Amniotic epithelial cell (primary cell): Measurements from ENCODE around the gene HOXA4.

ENCODE experiments used
- DNase-seq: peaks from one replicate; pipeline ENCODE4 v3.0.0-alpha.2; 2010; ENCODE audit warnings: low read depth

HOXA4 gene

GRCh38 chr7:27158436-27159265 lies 28.1 kb upstream of the HOXA4 start:
- DNase-seq: no peak

GRCh38 chr7:27157702-27158431 lies 27.3 kb upstream of the HOXA4 start:
- DNase-seq: no peak

GRCh38 chr7:27156916-27157701 lies 26.6 kb upstream of the HOXA4 start:
- no peak for DNase-seq

- DNase-seq: no peak
Measured at GRCh38 chr7:27156508-27156898, 25.9 kb upstream of the HOXA4 start, which contains the start of gene HOXA7. Gene HOXA7 (minus strand): TSS chr7:27156675. CDS start chr7:27156545, 130 bp downstream.

GRCh38 chr7:27155816-27156507 lies 25.4 kb upstream of the HOXA4 start:
- no peak for DNase-seq

GRCh38 chr7:27154901-27155815 lies 24.6 kb upstream of the HOXA4 start:
- no peak for DNase-seq

GRCh38 chr7:27154369-27154768 lies 23.8 kb upstream of the HOXA4 start:
- DNase-seq: no peak

- no peak for DNase-seq
Measured at GRCh38 chr7:27153526-27153925, 23.0 kb upstream of the HOXA4 start.

- no peak for DNase-seq
Measured at GRCh38 chr7:27152816-27153442, 22.4 kb upstream of the HOXA4 start.

GRCh38 chr7:27151931-27152815 lies 21.6 kb upstream of the HOXA4 start, which contains the start of gene HOXA3:
Gene HOXA3 (minus strand): TSS chr7:27152583. CDS start chr7:27110640, 41,943 bp downstream.
- no peak for DNase-seq

- DNase-seq: no peak
Measured at GRCh38 chr7:27151341-27151930, 20.9 kb upstream of the HOXA4 start.

GRCh38 chr7:27150568-27151340 lies 20.2 kb upstream of the HOXA4 start:
- peak; percentile 42 for DNase-seq

GRCh38 chr7:27149842-27150567 lies 19.4 kb upstream of the HOXA4 start:
- no peak for DNase-seq

GRCh38 chr7:27148756-27149641 lies 18.4 kb upstream of the HOXA4 start:
- DNase-seq: no peak

- no peak for DNase-seq
Measured at GRCh38 chr7:27148031-27148755, 17.6 kb upstream of the HOXA4 start.
